Neutrophil (primary cell): ENCODE results near the gene LAMTOR4.

Experiments used
- H3K27ac ChIP-seq: fragments of 200-600 bp; sonication (generic); 2 replicates; pipeline ENCODE4 v1.5.1; 2016; ENCODE audit warnings: mild to moderate bottlenecking, moderate library complexity
- H3K27me3 ChIP-seq: fragments of 200-600 bp; sonication (generic); 2 replicates; pipeline ENCODE4 v1.6.0; 2016; ENCODE audit warnings: mild to moderate bottlenecking
- H3K36me3 ChIP-seq: fragments of 200-600 bp; sonication (generic); 2 replicates; pipeline ENCODE4 v1.5.1; 2017
- H3K4me1 ChIP-seq, 2 experiments: fragments of 200-600 bp in 1 of 2; sonication (generic) in 1 of 2; 1 replicate in 1 of 2; 2 replicates in 1 of 2; pipeline versions ENCODE4 v1.5.1 to v1.6.1; 2013 to 2016; ENCODE audit warnings: low read depth in 1 of 2, low read length in 1 of 2, mild to moderate bottlenecking in 1 of 2, moderate library complexity in 1 of 2; ENCODE audit not compliant: control insufficient read depth in 1 of 2, insufficient read depth in 1 of 2
- H3K4me3 ChIP-seq, 2 experiments: fragments of 200-600 bp in 1 of 2; sonication (generic) in 1 of 2; 1 replicate in 1 of 2; 2 replicates in 1 of 2; pipeline ENCODE4 v1.5.1; 2013 to 2016; ENCODE audit warnings: low read depth in 1 of 2, low read length in 1 of 2, mild to moderate bottlenecking in 1 of 2, moderate library complexity in 1 of 2
- H3K9me3 ChIP-seq: fragments of 200-600 bp; sonication (generic); 2 replicates; pipeline ENCODE4 v1.5.1; 2016
- TF ChIP-seq, protein P1 (sequence below): fragments of 200-600 bp; sonication (generic); IDR thresholded peaks from 2 replicates; pipeline ENCODE4 v1.5.1; 2016; ENCODE audit warnings: antibody characterized with exemption

The LAMTOR4 gene

DNA sequence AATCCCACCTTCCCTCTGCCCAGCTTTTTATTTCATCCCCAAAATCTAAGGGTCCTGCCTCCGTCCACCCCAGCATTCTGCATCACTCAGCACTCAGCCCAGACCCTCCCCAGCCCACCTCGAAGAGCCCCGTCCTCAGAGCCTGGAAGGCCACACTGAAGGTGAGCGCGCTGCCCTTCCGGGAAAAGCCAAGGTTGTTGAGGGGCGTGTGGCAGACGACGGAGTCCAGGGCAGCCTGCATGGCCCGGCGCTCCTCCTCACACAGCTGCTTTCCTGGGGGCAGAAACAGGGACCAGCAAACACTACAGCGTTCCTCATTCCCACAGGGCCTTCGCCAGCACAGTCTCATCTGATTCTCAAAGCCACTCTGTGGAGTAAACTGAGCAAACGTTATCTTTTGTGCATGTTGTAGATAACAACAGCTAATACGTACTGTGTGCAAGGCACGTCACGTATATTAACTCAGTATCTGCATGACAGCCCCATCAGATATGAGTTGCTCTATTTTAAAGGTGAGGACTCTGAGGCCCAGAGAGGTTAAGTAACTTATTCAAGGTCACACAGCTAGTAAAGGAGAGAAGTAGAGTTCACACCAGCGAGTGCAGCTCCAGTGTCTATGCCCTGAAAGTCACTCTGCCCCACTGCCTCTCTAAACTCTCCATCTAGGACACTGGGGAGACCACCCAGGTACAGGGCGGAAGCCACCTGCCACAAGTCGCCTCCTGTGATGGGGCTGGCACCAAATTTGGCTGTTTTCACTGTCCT, 7.0 kb downstream of the LAMTOR4 start:
- TF ChIP-seq, protein P1, sequence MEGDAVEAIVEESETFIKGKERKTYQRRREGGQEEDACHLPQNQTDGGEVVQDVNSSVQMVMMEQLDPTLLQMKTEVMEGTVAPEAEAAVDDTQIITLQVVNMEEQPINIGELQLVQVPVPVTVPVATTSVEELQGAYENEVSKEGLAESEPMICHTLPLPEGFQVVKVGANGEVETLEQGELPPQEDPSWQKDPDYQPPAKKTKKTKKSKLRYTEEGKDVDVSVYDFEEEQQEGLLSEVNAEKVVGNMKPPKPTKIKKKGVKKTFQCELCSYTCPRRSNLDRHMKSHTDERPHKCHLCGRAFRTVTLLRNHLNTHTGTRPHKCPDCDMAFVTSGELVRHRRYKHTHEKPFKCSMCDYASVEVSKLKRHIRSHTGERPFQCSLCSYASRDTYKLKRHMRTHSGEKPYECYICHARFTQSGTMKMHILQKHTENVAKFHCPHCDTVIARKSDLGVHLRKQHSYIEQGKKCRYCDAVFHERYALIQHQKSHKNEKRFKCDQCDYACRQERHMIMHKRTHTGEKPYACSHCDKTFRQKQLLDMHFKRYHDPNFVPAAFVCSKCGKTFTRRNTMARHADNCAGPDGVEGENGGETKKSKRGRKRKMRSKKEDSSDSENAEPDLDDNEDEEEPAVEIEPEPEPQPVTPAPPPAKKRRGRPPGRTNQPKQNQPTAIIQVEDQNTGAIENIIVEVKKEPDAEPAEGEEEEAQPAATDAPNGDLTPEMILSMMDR: no peak

DNA sequence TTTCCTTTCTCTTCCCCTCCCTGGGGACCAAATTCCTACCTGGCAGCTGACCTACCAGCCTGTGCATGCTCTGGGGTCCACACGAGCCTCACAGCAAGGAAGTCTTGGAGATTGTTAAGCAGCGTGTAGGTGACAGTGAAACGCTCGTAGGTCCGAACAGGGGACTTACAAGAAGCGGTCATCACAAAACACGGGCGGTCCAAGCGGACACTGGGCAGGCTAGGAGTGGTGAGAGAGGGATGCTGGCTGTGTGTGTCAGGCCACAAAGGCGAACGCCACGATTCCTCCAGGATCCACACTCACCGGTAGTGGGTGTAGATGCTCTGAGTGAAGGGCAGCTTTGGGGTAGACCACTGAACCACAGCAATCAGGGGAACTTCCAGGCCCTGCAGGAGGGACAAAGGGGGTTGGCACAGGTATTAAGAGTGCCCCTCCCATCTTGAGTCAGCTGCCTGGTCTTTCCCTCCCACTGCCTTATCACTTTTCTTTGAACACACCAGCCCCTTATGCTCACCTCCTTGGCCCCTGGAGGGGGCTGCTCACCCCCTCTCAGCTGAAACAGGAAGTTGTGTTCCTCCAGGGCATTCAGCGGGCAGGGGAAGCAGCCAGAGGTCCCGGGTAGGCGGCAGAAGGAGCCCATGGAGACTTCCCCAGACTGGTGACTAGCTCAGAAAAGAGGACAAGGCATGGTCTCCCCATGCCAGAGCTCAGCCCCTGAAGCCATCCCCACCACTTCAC, 7.8 kb downstream of the LAMTOR4 start:
- Histone ChIP-seq H3K27ac (peak overlapping the region; percentile 86), H3K4me3 (peak overlapping the region; percentile 91 to 99), H3K36me3 (peaks cover 59% of the 10 kb centered on the region), H3K27me3 (no peaks in the 10 kb centered on the region), H3K9me3 (no peaks in the 10 kb centered on the region), H3K4me1 (peaks cover 72 to 76% of the 10 kb centered on the region in 2 experiments)
- TF ChIP-seq, protein P1: no peak

More for the DNA sequence above, 7.0 kb downstream of the LAMTOR4 start:
- Histone ChIP-seq H3K27ac (peak overlapping the region; percentile 86), H3K4me3 (peak overlapping the region in 1 of 2 experiments; percentile 99), H3K4me1 (peaks cover 80 to 83% of the 10 kb centered on the region in 2 experiments), H3K36me3 (peaks cover 63% of the 10 kb centered on the region), H3K27me3 (no peaks in the 10 kb centered on the region), H3K9me3 (no peaks in the 10 kb centered on the region)

DNA sequence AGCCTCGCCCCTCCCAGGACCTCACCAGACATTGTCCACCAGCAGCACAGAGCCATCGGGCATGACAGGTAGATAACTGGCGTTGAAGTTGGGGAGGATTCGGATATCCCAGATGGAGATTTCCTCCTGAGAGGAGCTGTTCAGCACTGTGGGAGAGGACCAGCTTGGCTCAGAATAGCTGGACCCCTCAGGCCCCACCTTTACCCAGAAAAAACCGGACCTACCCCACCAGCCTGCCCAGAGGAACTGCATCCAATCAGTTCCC, 8.3 kb downstream of the LAMTOR4 start:
- peaks cover 54% of the 10 kb centered on the region for H3K36me3 ChIP-seq
- H3K27ac ChIP-seq: peak overlapping the region; percentile 86
- H3K27me3 ChIP-seq: no peaks in the 10 kb centered on the region
- H3K9me3 ChIP-seq: no peaks in the 10 kb centered on the region
- H3K4me1 ChIP-seq: peaks cover 67 to 71% of the 10 kb centered on the region in 2 experiments
- peak overlapping the region; percentile 91 to 99 for H3K4me3 ChIP-seq
- TF ChIP-seq, protein P1: no peak

DNA sequence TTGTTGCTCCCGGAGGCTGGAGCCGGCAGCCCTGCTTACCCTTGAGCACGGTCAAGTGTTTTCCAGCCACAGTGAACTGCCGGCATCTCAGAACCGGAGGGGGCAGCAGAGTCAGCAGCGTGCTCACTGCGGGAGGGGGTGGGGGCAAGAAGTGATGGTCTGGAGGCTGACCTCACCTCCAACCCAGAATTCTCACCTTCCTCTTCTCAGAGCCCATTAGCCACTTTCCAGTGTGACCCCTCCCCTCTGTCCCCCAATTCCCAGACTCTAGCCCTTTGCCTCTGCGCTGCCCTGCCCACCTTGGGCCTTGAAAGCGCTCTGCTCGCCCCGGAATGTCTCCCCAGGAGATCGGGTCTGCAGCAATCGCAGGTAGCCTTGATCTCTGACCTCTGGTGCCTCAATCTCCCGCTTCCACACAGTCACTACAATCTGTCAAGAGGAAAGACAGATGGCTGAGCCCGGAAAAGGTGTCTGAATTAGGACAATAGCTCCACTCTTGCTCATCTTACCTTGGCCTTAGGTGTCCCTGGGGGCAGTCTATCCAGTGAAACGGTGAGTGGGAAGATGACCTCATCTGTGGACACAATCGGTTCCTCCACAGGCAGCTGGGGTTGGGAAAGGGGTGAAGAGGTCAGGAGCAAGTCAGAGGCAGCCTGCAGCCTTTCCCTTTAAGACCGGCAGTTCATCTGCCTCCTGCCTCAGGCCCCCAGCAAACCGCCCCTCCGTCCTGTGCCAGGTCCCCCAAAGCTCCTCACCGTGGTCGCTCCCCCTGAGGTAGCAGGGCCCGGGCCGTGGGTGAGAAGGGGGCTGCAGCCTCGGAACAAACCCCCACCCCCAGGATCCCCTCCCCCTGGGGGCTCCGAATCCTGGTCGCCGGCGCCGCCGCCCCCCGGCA, 8.9 kb downstream of the LAMTOR4 start:
- H3K27ac ChIP-seq: peak overlapping the region; percentile 86
- H3K36me3 ChIP-seq: peaks cover 53% of the 10 kb centered on the region
- peak overlapping the region; percentile 91 to 99 for H3K4me3 ChIP-seq
- peaks cover 1% of the 10 kb centered on the region for H3K27me3 ChIP-seq
- no peaks in the 10 kb centered on the region for H3K9me3 ChIP-seq
- H3K4me1 ChIP-seq: peaks cover 61 to 65% of the 10 kb centered on the region in 2 experiments
- TF ChIP-seq, protein P1: no peak
